Measurements from ENCODE around the gene NFIC.

Gene NFIC

GRCh38 chr19:3448616-3449334 is 82.4 kb downstream of the NFIC start:
- H3K27me3 ChIP-seq (ENCODE audit: control insufficient read depth, low read length) = no peaks in the 10 kb centered on the region
- H3K36me3 ChIP-seq (ENCODE audit: control insufficient read depth, low read length) = no peaks in the 10 kb centered on the region
- no peaks in the 10 kb centered on the region for H3K9me3 ChIP-seq (ENCODE audit: control insufficient read depth, insufficient read depth, low read length)
- no peaks in the 10 kb centered on the region for H3K4me1 ChIP-seq (ENCODE audit: control insufficient read depth, low read length)
- TF ChIP-seq CTCF (IDR thresholded peaks at IDR 0.05; ENCODE audit: low read depth, low read length, poor library complexity, severe bottlenecking) = no peak
- TF ChIP-seq EZH2phosphoT487 (IDR thresholded peaks at IDR 0.05; ENCODE audit: borderline replicate concordance, low read length) = no peak
- no peak overlapping the region for H3K27ac ChIP-seq (ENCODE audit: low read depth, low read length)
- no peak overlapping the region for H3K4me2 ChIP-seq (ENCODE audit: low read length)
- no peaks in the 10 kb centered on the region for H4K20me1 ChIP-seq (ENCODE audit: control insufficient read depth, insufficient read depth, low read depth, low read length)
- no peaks in the 10 kb centered on the region for H3K9me2 ChIP-seq (replicated peaks; ENCODE audit: control insufficient read depth, low read length)
- no peak overlapping the region for H3K4me3 ChIP-seq (ENCODE audit: low read length)
- H3K79me2 ChIP-seq (ENCODE audit: control insufficient read depth, low read length) = no peaks in the 10 kb centered on the region
- H3F3A ChIP-seq (ENCODE audit: control insufficient read depth, insufficient read depth) = no peaks in the 10 kb centered on the region

GRCh38 chr19:3450796-3451411 is 84.5 kb downstream of the NFIC start:
- no peaks in the 10 kb centered on the region for H3K27me3 ChIP-seq (ENCODE audit: control insufficient read depth, low read length)
- H3K27ac ChIP-seq (ENCODE audit: low read depth, low read length) = no peak overlapping the region
- no peaks in the 10 kb centered on the region for H4K20me1 ChIP-seq (ENCODE audit: control insufficient read depth, insufficient read depth, low read depth, low read length)
- H3K9me3 ChIP-seq (ENCODE audit: control insufficient read depth, insufficient read depth, low read length) = no peaks in the 10 kb centered on the region
- no peaks in the 10 kb centered on the region for H3K79me2 ChIP-seq (ENCODE audit: control insufficient read depth, low read length)
- H3K4me1 ChIP-seq (ENCODE audit: control insufficient read depth, low read length) = no peaks in the 10 kb centered on the region
- H3F3A ChIP-seq (ENCODE audit: control insufficient read depth, insufficient read depth) = no peaks in the 10 kb centered on the region
- TF ChIP-seq CTCF (IDR thresholded peaks at IDR 0.05; ENCODE audit: low read depth, low read length, poor library complexity, severe bottlenecking) = no peak
- TF ChIP-seq EZH2phosphoT487 (IDR thresholded peaks at IDR 0.05; ENCODE audit: borderline replicate concordance, low read length) = no peak
- no peak overlapping the region for H3K4me2 ChIP-seq (ENCODE audit: low read length)
- H3K4me3 ChIP-seq (ENCODE audit: low read length) = no peak overlapping the region
- H3K36me3 ChIP-seq (ENCODE audit: control insufficient read depth, low read length) = no peaks in the 10 kb centered on the region
- no peaks in the 10 kb centered on the region for H3K9me2 ChIP-seq (replicated peaks; ENCODE audit: control insufficient read depth, low read length)

GRCh38 chr19:3451451-3451866 is 85.1 kb downstream of the NFIC start:
- Histone ChIP-seq H3K36me3 (ENCODE audit: control insufficient read depth, low read length) (no peaks in the 10 kb centered on the region), H4K20me1 (ENCODE audit: control insufficient read depth, insufficient read depth, low read depth, low read length) (no peaks in the 10 kb centered on the region), H3K27ac (ENCODE audit: low read depth, low read length) (no peak overlapping the region), H3K4me2 (ENCODE audit: low read length) (no peak overlapping the region), H3K79me2 (ENCODE audit: control insufficient read depth, low read length) (no peaks in the 10 kb centered on the region), H3F3A (ENCODE audit: control insufficient read depth, insufficient read depth) (no peaks in the 10 kb centered on the region), H3K9me3 (ENCODE audit: control insufficient read depth, insufficient read depth, low read length) (no peaks in the 10 kb centered on the region), H3K9me2 (replicated peaks; ENCODE audit: control insufficient read depth, low read length) (no peaks in the 10 kb centered on the region), H3K4me3 (ENCODE audit: low read length) (no peak overlapping the region), H3K27me3 (ENCODE audit: control insufficient read depth, low read length) (no peaks in the 10 kb centered on the region), H3K4me1 (ENCODE audit: control insufficient read depth, low read length) (no peaks in the 10 kb centered on the region)
- TF ChIP-seq CTCF (IDR thresholded peaks at IDR 0.05; ENCODE audit: low read depth, low read length, poor library complexity, severe bottlenecking) = no peak
- TF ChIP-seq EZH2phosphoT487 (IDR thresholded peaks at IDR 0.05; ENCODE audit: borderline replicate concordance, low read length) = no peak

All from DOHH2 (cell line).